HepG2 (cell line): ENCODE results near the gene VDAC1. TPM values are rescaled to one million over a fixed set of nuclear protein-coding genes. Genes with fewer than 3 reads are reported as not detected.
A peak's percentile ranks its signal among the peaks of the same experiment; 100 is the strongest.

ENCODE experiments used
- CBFB ChIP-seq: sonication (generic); formaldehyde crosslinking; IDR thresholded peaks from 2 replicates; pipeline ENCODE4 v1.4.0; 2020; ENCODE audit warnings: missing genetic modification reagents
- EED ChIP-seq: sonication (generic); formaldehyde crosslinking; IDR thresholded peaks from 2 replicates; pipeline ENCODE4 v1.5.0; 2020; ENCODE audit warnings: mild to moderate bottlenecking, missing genetic modification reagents
- KAT7 ChIP-seq: IDR thresholded peaks from 2 replicates; pipeline ENCODE4 v1.6.1; 2018; ENCODE audit warnings: borderline replicate concordance, missing compliant biosample characterization
- KLF9 ChIP-seq: IDR thresholded peaks from 2 replicates; pipeline ENCODE4 v1.6.1; 2016; ENCODE audit warnings: low read depth
- NCOA5 ChIP-seq: sonication (generic); formaldehyde crosslinking; IDR thresholded peaks from 2 replicates; pipeline ENCODE4 v1.4.0; 2020; ENCODE audit warnings: missing genetic modification reagents
- NCOR1 ChIP-seq: fragments of 200-600 bp; sonication (generic); IDR thresholded peaks from 2 replicates; pipeline ENCODE4 v1.7.0; 2017; ENCODE audit warnings: antibody characterized with exemption, low read length, borderline replicate concordance
- NFRKB ChIP-seq: fragments of 450-650 bp; IDR thresholded peaks from 2 replicates; pipeline ENCODE4 v1.6.1; 2017
- PHF20 ChIP-seq: sonication (generic); formaldehyde crosslinking; IDR thresholded peaks from 2 replicates; pipeline ENCODE4 v1.5.0; 2020; ENCODE audit warnings: mild to moderate bottlenecking, missing genetic modification reagents
- PHF5A ChIP-seq: IDR thresholded peaks from one replicate; pipeline ENCODE4 v1.6.1; 2018; ENCODE audit warnings: low read depth, missing genetic modification reagents; ENCODE audit not compliant: unreplicated experiment
- RBM22 ChIP-seq: fragments of 200-400 bp; formaldehyde crosslinking; optimal IDR thresholded peaks from 2 replicates; pipeline ENCODE3; 2017; ENCODE audit warnings: mild to moderate bottlenecking, low read length, moderate library complexity
- SMARCE1 ChIP-seq: fragments of 450-650 bp; IDR thresholded peaks from 2 replicates; pipeline ENCODE4 v1.6.1; 2017; ENCODE audit warnings: borderline replicate concordance
- SMC3 ChIP-seq: IDR thresholded peaks from 2 replicates; pipeline ENCODE4 v1.6.1; 2011; ENCODE audit warnings: low read length, improper control_type of control experiment
- TBP ChIP-seq: sonication (generic); formaldehyde crosslinking; IDR thresholded peaks from 2 replicates; pipeline ENCODE4 v1.5.0; 2020; ENCODE audit warnings: missing genetic modification reagents
- WIZ ChIP-seq: sonication (generic); formaldehyde crosslinking; IDR thresholded peaks from 2 replicates; pipeline ENCODE4 v1.5.1; 2020; ENCODE audit warnings: mild to moderate bottlenecking, missing genetic modification reagents
- ZBTB7B ChIP-seq: sonication (generic); formaldehyde crosslinking; IDR thresholded peaks from 2 replicates; pipeline ENCODE4 v1.4.0; 2020; ENCODE audit warnings: missing genetic modification reagents
- ZNF251 ChIP-seq: sonication (generic); formaldehyde crosslinking; IDR thresholded peaks from 2 replicates; pipeline ENCODE4 v1.9.0; 2021; ENCODE audit warnings: mild to moderate bottlenecking, missing genetic modification reagents
- ZNF335 ChIP-seq: sonication (generic); formaldehyde crosslinking; IDR thresholded peaks from 2 replicates; pipeline ENCODE4 v1.4.0; 2020; ENCODE audit warnings: missing genetic modification reagents
- ZNF788 ChIP-seq: sonication (generic); formaldehyde crosslinking; IDR thresholded peaks from 2 replicates; pipeline ENCODE4 v1.5.0; 2020; ENCODE audit warnings: mild to moderate bottlenecking, missing genetic modification reagents, borderline replicate concordance
- polyA plus RNA-seq, 8 experiments: library from polyadenylated mRNA; depleted of rRNA in 3 of 8; stranded (reverse) in 7 of 8; unstranded in 1 of 8; fragments of >200 nt; fragmentation: Illumina TruSeq in 4 of 8; extraction: Trizol in 4 of 8; gene quantifications; 2 replicates each; pipeline versions ENCODE4 v1.2.1 to v1.2.3, GENCODE V29; 2011 to 2016; ENCODE audit warnings: low read depth in 4 of 8, missing spikeins in 1 of 8, mixed read lengths in 1 of 8; ENCODE audit not compliant: insufficient read depth in 1 of 8
- total RNA-seq, 5 experiments: library from RNA; depleted of rRNA; stranded (reverse); fragments of >200 nt; fragmentation: Illumina TruSeq; extraction: Trizol; gene quantifications; 2 replicates each; pipeline ENCODE4 v1.2.3, GENCODE V29; 2016; ENCODE audit warnings: low read depth in 1 of 5
- TF ChIP-seq, protein P1 (sequence below): sonication (generic); formaldehyde crosslinking; conservative IDR thresholded peaks from 2 replicates; pipeline ENCODE4 v1.4.0; 2020; ENCODE audit warnings: mild to moderate bottlenecking, missing genetic modification reagents, moderate library complexity
- TF ChIP-seq, protein P2 (sequence below): sonication (generic); formaldehyde crosslinking; IDR thresholded peaks from 2 replicates; pipeline ENCODE4 v1.8.1; 2023; ENCODE audit warnings: mild to moderate bottlenecking, missing genetic modification reagents
- TF ChIP-seq, protein P3 (sequence below): sonication (generic); formaldehyde crosslinking; IDR thresholded peaks from 2 replicates; pipeline ENCODE4 v1.5.0; 2020; ENCODE audit warnings: missing genetic modification reagents
- TF ChIP-seq, protein P4 (sequence below): sonication (generic); formaldehyde crosslinking; IDR thresholded peaks from 2 replicates; pipeline ENCODE4 v1.8.1; 2023; ENCODE audit warnings: mild to moderate bottlenecking, inconsistent platforms, moderate library complexity, missing genetic modification reagents, borderline replicate concordance
- TF ChIP-seq, protein P5 (sequence below): fragments of 450-650 bp; IDR thresholded peaks from 2 replicates; pipeline ENCODE4 v1.6.1; 2017

Gene VDAC1
- total and polyA plus RNA-seq, 2 of the 13 experiments (the other 11 are each of a cell fraction or from before 2014, with no cell fraction given), result 112 to 380 TPM

DNA sequence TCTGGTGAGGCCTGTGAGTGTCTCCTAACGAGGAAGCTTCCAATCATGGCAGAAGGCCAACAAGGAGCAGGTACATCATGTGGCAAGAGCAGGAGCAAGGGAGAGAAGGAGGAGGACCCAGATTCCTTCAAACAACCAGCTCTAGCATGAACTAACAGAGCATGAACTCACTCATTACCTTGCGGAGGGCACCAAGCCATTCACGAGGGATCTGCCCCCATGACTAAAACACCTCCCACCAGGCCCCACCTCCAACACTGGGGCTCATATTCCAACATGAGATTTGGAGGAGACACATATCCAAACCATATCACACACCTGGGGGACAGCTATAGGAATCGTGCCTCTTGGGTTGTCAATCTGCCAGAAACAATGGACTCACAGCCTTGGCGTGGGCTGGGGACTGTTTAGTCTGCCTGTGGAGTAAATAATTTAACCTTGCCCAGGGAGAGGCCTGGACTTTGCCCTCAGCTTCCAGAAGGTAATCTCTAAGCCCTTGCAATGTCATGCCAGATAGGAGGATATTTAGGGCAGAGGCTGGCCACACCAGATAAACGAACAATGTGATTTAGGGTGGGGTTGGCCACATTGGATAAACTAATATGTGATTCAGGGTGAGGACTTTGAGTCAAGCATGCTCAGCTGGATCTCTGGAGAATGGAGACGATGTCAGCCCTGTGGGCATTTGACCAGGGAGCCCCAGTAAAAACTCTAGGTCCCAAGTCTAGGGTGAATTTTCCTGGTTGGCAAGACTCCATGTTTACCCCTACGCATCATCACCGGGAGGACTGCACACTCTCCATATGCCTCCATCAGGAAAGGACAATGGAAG lies 13.6 kb upstream of the VDAC1 start (continued):
- TF ChIP-seq, protein P1, sequence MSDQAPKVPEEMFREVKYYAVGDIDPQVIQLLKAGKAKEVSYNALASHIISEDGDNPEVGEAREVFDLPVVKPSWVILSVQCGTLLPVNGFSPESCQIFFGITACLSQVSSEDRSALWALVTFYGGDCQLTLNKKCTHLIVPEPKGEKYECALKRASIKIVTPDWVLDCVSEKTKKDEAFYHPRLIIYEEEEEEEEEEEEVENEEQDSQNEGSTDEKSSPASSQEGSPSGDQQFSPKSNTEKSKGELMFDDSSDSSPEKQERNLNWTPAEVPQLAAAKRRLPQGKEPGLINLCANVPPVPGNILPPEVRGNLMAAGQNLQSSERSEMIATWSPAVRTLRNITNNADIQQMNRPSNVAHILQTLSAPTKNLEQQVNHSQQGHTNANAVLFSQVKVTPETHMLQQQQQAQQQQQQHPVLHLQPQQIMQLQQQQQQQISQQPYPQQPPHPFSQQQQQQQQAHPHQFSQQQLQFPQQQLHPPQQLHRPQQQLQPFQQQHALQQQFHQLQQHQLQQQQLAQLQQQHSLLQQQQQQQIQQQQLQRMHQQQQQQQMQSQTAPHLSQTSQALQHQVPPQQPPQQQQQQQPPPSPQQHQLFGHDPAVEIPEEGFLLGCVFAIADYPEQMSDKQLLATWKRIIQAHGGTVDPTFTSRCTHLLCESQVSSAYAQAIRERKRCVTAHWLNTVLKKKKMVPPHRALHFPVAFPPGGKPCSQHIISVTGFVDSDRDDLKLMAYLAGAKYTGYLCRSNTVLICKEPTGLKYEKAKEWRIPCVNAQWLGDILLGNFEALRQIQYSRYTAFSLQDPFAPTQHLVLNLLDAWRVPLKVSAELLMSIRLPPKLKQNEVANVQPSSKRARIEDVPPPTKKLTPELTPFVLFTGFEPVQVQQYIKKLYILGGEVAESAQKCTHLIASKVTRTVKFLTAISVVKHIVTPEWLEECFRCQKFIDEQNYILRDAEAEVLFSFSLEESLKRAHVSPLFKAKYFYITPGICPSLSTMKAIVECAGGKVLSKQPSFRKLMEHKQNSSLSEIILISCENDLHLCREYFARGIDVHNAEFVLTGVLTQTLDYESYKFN, result peak; percentile 93
- no peak for TF ChIP-seq WIZ
- TF ChIP-seq ZNF251, result no peak
- TF ChIP-seq RBM22, result no peak
- TF ChIP-seq, protein P2, sequence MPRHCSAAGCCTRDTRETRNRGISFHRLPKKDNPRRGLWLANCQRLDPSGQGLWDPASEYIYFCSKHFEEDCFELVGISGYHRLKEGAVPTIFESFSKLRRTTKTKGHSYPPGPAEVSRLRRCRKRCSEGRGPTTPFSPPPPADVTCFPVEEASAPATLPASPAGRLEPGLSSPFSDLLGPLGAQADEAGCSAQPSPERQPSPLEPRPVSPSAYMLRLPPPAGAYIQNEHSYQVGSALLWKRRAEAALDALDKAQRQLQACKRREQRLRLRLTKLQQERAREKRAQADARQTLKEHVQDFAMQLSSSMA (CRISPR knock-in tag), result no peak
- TF ChIP-seq KAT7 (CRISPR knock-in tag), result no peak
- 0 out of 2 replicates have a peak, but pooled peaks have one; percentile 29 for TF ChIP-seq EED
- no peak for TF ChIP-seq NFRKB
- no peak for TF ChIP-seq CBFB (CRISPR knock-in tag)
- TF ChIP-seq PHF20 (CRISPR knock-in tag), result 0 out of 2 replicates have a peak, but pooled peaks have one; percentile 39
- no peak for TF ChIP-seq KLF9 (CRISPR knock-in tag)
- peak; percentile 93 for TF ChIP-seq NCOR1
- no peak for TF ChIP-seq SMC3
- TF ChIP-seq TBP (CRISPR knock-in tag), result no peak
- TF ChIP-seq ZNF335 (CRISPR knock-in tag), result no peak; the same call in none of the 2 replicates
- TF ChIP-seq, protein P3, sequence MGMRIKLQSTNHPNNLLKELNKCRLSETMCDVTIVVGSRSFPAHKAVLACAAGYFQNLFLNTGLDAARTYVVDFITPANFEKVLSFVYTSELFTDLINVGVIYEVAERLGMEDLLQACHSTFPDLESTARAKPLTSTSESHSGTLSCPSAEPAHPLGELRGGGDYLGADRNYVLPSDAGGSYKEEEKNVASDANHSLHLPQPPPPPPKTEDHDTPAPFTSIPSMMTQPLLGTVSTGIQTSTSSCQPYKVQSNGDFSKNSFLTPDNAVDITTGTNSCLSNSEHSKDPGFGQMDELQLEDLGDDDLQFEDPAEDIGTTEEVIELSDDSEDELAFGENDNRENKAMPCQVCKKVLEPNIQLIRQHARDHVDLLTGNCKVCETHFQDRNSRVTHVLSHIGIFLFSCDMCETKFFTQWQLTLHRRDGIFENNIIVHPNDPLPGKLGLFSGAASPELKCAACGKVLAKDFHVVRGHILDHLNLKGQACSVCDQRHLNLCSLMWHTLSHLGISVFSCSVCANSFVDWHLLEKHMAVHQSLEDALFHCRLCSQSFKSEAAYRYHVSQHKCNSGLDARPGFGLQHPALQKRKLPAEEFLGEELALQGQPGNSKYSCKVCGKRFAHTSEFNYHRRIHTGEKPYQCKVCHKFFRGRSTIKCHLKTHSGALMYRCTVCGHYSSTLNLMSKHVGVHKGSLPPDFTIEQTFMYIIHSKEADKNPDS, result no peak
- no peak for TF ChIP-seq NCOA5
- TF ChIP-seq, protein P4, sequence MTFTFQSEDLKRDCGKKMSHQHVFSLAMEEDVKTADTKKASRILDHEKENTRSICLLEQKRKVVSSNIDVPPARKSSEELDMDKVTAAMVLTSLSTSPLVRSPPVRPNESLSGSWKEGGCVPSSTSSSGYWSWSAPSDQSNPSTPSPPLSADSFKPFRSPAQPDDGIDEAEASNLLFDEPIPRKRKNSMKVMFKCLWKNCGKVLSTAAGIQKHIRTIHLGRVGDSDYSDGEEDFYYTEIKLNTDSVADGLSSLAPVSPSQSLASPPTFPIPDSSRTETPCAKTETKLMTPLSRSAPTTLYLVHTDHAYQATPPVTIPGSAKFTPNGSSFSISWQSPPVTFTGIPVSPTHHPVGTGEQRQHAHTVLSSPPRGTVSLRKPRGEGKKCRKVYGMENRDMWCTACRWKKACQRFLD (CRISPR knock-in tag), result no peak
- TF ChIP-seq ZNF788 (CRISPR knock-in tag), result peak; percentile 74; the same call in 1 of the 2 replicates
- TF ChIP-seq SMARCE1, result no peak
- TF ChIP-seq, protein P5, sequence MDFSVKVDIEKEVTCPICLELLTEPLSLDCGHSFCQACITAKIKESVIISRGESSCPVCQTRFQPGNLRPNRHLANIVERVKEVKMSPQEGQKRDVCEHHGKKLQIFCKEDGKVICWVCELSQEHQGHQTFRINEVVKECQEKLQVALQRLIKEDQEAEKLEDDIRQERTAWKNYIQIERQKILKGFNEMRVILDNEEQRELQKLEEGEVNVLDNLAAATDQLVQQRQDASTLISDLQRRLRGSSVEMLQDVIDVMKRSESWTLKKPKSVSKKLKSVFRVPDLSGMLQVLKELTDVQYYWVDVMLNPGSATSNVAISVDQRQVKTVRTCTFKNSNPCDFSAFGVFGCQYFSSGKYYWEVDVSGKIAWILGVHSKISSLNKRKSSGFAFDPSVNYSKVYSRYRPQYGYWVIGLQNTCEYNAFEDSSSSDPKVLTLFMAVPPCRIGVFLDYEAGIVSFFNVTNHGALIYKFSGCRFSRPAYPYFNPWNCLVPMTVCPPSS, result no peak
- TF ChIP-seq ZBTB7B (CRISPR knock-in tag), result no peak
- TF ChIP-seq PHF5A (CRISPR knock-in tag), result no peak
